GM13976 (cell line): ENCODE data around the gene RPS6KA1.

Source experiments
- DNase-seq: peaks from one replicate; pipeline ENCODE4 v3.0.0; 2012; ENCODE audit warnings: low spot score
- in situ Hi-C: fragments of 300-500 bp; cut with MboI; formaldehyde crosslinking; loops from one replicate; pipeline ENCODE4 v1.12.0; 2022; ENCODE audit warnings: low sequenced_read_pairs, mixed read lengths, inconsistent platforms; ENCODE audit not compliant: unreplicated experiment
- TF ChIP-seq, protein P1 (sequence below): IDR thresholded peaks from 2 replicates; pipeline ENCODE4 v1.5.1; 2012; ENCODE audit warnings: borderline replicate concordance, mild to moderate bottlenecking; ENCODE audit not compliant: insufficient read depth; ENCODE audit errors: extremely low read depth, missing control alignments, control extremely low read depth

RPS6KA1 gene

DNA sequence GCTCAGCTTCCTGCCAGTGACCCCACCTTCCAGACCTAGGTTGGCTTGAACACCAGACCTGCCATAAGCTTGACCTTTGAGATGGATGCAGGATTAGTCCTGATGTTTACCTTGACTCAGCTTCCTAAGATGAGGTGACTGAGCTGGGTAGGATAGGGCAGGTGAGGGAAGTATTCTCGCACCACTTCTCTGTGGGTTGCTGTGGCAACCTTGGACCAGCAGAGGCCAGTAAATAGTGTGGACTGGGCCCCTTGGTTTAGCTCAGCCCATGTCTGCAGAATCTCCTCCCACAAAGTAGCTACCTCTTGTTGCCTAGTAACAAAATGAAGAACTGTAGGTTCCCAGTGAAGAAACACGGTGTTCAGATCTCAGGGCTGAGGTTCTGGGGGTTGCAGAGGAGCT, 8.4 kb downstream of the RPS6KA1 start:
- in situ Hi-C loops, result no loop called here
- TF ChIP-seq, protein P1, sequence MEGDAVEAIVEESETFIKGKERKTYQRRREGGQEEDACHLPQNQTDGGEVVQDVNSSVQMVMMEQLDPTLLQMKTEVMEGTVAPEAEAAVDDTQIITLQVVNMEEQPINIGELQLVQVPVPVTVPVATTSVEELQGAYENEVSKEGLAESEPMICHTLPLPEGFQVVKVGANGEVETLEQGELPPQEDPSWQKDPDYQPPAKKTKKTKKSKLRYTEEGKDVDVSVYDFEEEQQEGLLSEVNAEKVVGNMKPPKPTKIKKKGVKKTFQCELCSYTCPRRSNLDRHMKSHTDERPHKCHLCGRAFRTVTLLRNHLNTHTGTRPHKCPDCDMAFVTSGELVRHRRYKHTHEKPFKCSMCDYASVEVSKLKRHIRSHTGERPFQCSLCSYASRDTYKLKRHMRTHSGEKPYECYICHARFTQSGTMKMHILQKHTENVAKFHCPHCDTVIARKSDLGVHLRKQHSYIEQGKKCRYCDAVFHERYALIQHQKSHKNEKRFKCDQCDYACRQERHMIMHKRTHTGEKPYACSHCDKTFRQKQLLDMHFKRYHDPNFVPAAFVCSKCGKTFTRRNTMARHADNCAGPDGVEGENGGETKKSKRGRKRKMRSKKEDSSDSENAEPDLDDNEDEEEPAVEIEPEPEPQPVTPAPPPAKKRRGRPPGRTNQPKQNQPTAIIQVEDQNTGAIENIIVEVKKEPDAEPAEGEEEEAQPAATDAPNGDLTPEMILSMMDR, result peak; percentile 50
- DNase-seq, result peak; percentile 76

DNA sequence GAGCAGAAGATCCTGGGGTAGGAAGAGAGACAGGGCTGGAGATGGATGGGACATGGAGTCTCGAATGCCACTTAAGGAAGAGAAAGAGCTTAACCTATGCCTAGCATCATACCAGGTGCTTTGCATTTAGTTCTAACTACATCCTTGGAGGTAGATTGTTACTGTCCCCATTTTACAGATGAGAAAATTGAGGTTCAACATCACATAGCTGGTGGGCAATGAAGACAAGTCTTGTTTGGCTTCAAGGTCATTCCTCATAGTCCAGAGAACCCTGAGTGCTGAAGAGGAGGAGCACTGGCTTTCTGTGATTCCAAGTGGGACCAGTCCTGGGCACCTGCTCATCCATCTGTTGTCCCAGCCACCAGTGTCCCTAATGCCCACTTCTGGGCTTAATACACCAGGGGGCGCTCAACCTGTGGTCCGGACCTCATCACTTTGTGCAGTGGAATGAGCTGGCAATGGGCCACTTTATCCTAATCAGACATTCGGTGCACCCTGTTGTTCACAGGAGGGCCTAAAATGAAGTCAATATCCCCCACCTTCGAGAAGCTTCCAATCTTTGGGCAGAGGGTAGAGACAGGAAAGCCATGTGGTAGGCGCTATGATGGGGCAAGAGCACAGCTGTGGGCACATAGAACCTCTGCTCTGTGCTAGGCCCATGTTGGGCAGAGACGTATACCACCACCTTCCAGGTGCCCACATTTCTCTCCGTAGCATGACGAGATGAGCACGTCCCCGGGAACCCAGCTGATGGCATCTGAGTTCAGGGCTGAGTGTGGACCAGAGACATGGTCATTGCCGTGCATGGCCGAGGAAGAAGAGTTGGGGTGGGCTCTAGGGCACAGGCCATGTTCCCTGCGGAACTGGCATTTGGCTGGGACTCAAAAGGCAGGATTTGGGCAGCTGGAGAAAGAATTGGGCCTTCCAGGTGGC, 9.2 kb downstream of the RPS6KA1 start:
- DNase-seq, result no peak
- in situ Hi-C loops, result no loop called here
- TF ChIP-seq, protein P1, result peak; percentile 42

DNA sequence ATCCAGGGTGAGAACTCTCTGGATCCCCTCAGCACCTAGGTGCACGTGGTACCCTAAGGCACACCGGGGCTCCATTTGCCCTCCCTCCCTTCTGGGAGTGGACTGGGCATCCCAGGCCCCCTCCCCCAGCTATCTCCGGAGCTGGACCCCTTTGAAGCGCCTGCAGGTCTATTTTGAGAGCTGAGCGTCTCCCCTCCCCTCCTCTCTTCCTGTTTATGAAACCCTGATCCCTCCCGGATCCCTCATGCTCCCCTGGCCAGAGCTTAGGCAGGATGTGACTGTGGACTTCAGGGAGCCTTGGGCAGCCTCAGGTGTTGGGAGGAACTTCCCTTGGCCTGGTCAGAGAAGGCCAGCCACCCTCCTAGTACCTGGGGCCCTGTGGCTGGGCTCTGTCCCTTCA, 10.2 kb downstream of the RPS6KA1 start:
- TF ChIP-seq, protein P1, result no peak
- in situ Hi-C loops, result no loop called here
- DNase-seq, result no peak

DNA sequence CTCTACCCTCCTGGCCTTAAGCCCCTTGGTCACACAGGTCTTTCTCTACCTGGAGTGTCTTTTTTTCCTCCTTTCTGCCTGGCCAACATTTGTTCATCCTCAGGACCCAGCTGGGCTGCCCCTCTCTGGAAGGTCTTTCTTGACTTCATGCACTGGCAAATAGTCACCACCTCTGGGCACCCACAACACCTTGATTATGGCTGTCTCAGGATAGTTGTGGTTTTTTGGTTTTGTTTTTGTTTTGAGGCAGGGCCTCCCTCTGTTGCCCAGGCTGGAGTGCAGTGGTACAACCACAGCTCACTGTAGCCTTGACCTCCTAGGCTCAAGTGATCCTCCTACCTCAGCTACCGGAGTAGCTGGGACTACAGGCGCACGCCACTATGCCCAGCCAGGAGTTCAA, 10.8 kb downstream of the RPS6KA1 start:
- DNase-seq, result no peak
- TF ChIP-seq, protein P1, result no peak
- in situ Hi-C loops, result no loop called here

DNA sequence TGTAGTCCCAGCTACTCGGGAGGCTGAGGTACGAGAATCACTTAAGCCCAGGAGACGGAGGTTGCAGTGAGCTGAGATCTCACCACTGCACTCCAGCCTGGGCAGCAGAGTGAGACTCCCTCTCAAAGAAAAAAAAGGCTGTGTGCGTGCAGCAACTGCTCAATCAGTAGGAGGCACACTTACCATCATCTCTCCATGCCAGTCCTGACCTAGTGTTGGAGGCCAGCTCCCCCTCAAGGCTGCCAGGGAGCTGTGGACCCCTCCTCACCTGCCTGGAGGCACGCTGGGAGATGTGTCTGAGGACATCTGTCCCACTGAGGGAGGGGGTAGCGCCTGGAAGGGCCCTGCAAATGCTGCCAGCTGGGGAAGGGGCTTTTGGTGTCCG, 11.9 kb downstream of the RPS6KA1 start:
- no peak for DNase-seq
- in situ Hi-C loops, result no loop called here
- TF ChIP-seq, protein P1, result no peak

DNA sequence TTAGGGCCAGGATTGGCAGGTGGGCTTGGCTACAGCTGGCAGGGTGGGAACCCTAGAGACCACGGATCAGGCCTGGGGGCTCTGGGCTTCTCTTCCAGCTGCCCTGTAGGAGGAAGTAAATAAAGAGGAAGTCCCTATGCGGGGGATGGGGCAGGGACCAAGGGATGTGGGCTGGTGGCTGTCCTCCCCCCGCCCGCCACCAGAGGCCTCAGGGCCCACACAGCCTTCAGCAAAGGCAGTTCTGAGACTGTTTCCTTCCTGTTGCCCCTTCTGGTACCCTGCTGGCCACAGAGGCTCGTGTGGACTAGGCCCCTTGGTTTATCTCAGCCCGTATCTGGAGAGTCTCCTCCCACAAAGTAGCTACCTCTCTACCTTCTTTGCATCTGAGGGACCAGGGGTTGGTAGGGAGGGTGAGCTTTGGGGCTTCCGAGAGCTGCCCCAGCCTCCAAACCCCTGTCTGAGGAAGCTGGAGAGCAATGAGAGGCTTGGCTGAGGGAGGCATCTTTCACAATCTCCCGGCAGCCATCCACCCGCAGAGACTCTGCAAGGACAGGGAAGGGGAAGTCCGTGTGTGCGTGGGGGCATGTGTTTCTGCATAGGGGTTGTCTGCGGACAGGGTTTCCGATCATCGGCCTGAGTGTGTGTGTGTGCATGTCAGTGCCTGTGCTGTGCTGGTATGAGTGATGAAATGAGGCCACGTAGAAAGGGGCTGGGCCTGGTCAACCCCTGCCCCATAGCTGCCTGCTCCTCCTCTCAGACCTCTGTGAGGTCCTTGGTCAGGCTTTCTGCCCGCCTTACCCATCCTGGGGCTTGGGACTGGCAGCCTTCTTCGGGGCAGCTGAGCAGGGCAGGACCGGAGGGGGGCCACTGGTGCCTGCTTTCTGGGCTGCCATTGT, 12.5 kb downstream of the RPS6KA1 start:
- TF ChIP-seq, protein P1, result peak; percentile 52
- in situ Hi-C loops, result no loop called here
- peak; percentile 91 for DNase-seq
